Cardiac muscle cell (in vitro differentiated cells and primary cell): Measurements from ENCODE around the gene THSD7A. TPM values are rescaled to one million over a fixed set of nuclear protein-coding genes. Genes with fewer than 3 reads are reported as not detected.

Source experiments
- DNase-seq, 2 donors: peaks; one replicate each; pipeline versions ENCODE4 v3.0.0 to v3.0.0-alpha.2; 2010 to 2017; ENCODE audit warnings: low read depth in 1 of 2, low spot score in 1 of 2
- H3K27ac ChIP-seq: fragments of 200-600 bp; sonication (generic); 2 replicates; pipeline ENCODE4 v1.5.1; 2016
- H3K27me3 ChIP-seq: fragments of 200-600 bp; sonication (generic); 2 replicates; pipeline ENCODE4 v1.6.0; 2016; ENCODE audit warnings: control low read depth
- H3K36me3 ChIP-seq: fragments of 200-600 bp; sonication (generic); 2 replicates; pipeline ENCODE4 v1.5.1; 2016; ENCODE audit warnings: control low read depth
- H3K4me1 ChIP-seq: fragments of 200-600 bp; sonication (generic); 2 replicates; pipeline ENCODE4 v1.8.1; 2017; ENCODE audit warnings: low read depth, mild to moderate bottlenecking, mixed run types
- H3K4me3 ChIP-seq: fragments of 200-600 bp; sonication (generic); 2 replicates; pipeline ENCODE4 v1.5.1; 2016; ENCODE audit warnings: mild to moderate bottlenecking
- H3K9me3 ChIP-seq: fragments of 200-600 bp; sonication (generic); 2 replicates; pipeline ENCODE4 v1.5.1; 2017; ENCODE audit warnings: low read depth, mild to moderate bottlenecking, control low read depth
- polyA plus RNA-seq: library from polyadenylated mRNA; unstranded; fragments of >200 nt; fragmentation: Nextera tagmentation; extraction: Ambion mirVana; gene quantifications from 2 replicates; pipeline ENCODE4 v1.2.1, GENCODE V29; 2016
- total RNA-seq: library from RNA; depleted of rRNA; stranded (reverse); fragments of >200 nt; gene quantifications from 2 replicates; pipeline ENCODE4 v1.2.3, GENCODE V29; 2016
- TF ChIP-seq, protein P1 (sequence below): IDR thresholded peaks from 2 replicates; pipeline ENCODE4 v1.5.1; 2012; ENCODE audit warnings: low read depth, mild to moderate bottlenecking, low read length

Gene THSD7A
- total and polyA plus RNA-seq, 2 experiments from 2014 or later, result 1.5 to 3.7 TPM

DNA sequence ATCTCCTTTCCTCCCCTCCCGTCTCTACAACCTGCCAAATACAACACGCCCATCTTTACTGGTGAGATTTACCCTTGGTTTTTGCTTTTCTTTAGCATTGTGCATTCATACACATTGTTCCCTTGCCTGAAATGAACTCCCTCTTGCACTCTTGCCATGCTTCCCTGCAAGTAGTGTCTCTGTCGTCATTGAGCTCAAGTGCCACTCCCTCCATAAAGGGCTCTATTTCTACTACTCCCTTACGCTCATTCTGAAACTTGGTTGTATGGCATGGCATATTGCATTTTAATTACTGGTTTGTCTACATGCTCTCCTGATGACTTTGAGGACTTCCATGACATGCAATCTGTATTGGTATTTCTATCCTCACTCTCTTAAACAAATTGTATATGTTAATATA is 242.7 kb downstream of the THSD7A start:
- H3K4me1 ChIP-seq, result peaks cover 20% of the 10 kb centered on the region
- TF ChIP-seq, protein P1, sequence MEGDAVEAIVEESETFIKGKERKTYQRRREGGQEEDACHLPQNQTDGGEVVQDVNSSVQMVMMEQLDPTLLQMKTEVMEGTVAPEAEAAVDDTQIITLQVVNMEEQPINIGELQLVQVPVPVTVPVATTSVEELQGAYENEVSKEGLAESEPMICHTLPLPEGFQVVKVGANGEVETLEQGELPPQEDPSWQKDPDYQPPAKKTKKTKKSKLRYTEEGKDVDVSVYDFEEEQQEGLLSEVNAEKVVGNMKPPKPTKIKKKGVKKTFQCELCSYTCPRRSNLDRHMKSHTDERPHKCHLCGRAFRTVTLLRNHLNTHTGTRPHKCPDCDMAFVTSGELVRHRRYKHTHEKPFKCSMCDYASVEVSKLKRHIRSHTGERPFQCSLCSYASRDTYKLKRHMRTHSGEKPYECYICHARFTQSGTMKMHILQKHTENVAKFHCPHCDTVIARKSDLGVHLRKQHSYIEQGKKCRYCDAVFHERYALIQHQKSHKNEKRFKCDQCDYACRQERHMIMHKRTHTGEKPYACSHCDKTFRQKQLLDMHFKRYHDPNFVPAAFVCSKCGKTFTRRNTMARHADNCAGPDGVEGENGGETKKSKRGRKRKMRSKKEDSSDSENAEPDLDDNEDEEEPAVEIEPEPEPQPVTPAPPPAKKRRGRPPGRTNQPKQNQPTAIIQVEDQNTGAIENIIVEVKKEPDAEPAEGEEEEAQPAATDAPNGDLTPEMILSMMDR, result no peak
- H3K36me3 ChIP-seq, result no peaks in the 10 kb centered on the region
- no peak for DNase-seq
- no peak overlapping the region for H3K27ac ChIP-seq
- no peaks in the 10 kb centered on the region for H3K9me3 ChIP-seq
- H3K27me3 ChIP-seq, result no peaks in the 10 kb centered on the region
- no peak overlapping the region for H3K4me3 ChIP-seq

DNA sequence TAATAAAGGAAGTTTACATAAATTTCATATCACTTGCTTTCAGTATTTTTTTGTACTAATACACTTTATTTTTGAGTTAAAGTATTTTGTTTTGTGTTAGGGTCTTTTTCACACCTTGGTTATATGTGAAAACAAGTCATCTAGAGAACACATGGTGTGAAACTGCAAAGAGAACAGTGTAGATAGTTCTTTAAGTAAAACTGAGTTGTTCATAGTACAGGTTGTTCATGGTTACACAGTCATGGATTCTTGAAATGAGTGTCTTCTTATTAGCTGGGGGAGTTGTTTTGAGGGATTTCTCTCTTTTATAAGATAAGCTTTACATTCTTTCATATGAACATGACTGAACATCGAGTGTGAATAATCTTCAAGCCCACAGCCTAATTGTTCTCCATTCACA is 244.2 kb downstream of the THSD7A start:
- Histone ChIP-seq H3K9me3 (no peaks in the 10 kb centered on the region), H3K27me3 (no peaks in the 10 kb centered on the region), H3K4me3 (no peak overlapping the region), H3K27ac (peak overlapping the region; percentile 35), H3K4me1 (peaks cover 26% of the 10 kb centered on the region), H3K36me3 (no peaks in the 10 kb centered on the region)
- DNase-seq, result no peak
- TF ChIP-seq, protein P1, result no peak

DNA sequence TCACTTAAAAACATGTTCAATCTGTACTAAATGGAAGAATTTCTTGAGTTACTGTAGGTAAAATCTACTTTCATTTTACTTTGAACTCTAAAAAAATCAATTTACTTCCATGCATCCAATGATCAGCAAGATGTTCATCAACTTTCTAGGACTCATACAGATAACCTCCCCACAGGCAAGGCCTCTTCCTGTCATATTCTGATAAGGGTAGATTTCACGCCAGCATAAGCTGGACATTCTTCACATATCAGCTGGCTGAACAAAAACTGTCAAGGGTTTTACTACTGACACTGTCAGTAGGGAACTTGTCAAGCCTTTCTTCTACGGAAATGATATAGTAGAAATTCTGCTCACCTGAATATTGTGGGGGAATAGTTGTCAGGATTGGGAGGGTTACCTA is 244.9 kb downstream of the THSD7A start:
- no peaks in the 10 kb centered on the region for H3K9me3 ChIP-seq
- H3K4me3 ChIP-seq, result no peak overlapping the region
- H3K27ac ChIP-seq, result peak overlapping the region; percentile 35
- H3K27me3 ChIP-seq, result no peaks in the 10 kb centered on the region
- DNase-seq, result no peak
- H3K4me1 ChIP-seq, result peaks cover 26% of the 10 kb centered on the region
- H3K36me3 ChIP-seq, result no peaks in the 10 kb centered on the region
- TF ChIP-seq, protein P1, result no peak

DNA sequence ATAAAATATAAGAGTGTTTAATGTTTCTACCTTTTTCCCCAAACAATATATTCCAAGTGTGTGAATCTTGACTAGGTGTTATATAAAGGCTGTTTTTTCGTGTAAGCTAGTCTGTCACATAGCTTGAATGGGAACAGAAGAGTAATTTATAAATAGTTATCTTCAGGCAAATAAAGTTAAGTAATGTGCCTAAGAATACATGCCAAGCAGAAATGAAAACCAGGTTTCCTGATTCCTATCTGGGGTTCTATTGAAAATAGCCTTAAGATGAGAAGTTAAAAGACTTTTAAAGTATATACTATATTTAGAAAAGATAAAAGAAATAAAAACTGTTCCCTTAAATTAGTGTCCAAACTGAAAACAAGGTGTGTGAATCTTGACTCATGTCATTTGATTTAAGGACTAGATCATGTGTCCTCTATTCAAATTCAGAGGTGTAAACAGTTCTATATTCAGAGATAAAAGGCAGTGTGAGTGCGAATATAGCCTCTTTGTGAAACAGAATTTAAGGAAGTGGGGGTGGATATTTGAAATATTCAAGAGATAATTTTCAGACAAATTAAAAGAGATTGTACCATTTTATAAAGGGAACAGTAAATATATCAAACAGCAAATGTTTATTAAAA is 247.5 kb downstream of the THSD7A start:
- Histone ChIP-seq H3K9me3 (no peaks in the 10 kb centered on the region), H3K36me3 (no peaks in the 10 kb centered on the region), H3K4me1 (peaks cover 26% of the 10 kb centered on the region), H3K4me3 (no peak overlapping the region), H3K27me3 (no peaks in the 10 kb centered on the region), H3K27ac (peak overlapping the region; percentile 45)
- no peak for DNase-seq
- TF ChIP-seq, protein P1, result no peak

DNA sequence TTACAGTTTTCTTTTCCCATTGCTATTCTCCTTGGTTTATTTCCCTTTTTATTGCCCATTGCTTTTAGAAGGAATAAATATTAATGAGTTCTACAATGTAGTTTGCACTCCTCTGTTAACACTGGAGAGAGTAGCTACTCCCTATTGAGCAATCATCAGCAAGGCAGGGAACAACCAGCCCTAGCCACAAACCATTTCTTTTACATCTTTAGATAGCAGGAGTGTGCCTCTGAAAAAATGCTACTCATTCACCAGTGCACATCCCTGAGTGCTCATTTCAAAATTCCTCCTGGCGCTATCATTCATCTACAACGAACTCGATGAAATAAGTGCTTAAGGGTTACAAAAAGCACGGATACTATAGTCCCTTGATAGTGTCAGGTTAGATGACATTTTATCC is 252.9 kb downstream of the THSD7A start:
- no peaks in the 10 kb centered on the region for H3K27me3 ChIP-seq
- no peaks in the 10 kb centered on the region for H3K36me3 ChIP-seq
- TF ChIP-seq, protein P1, result no peak
- DNase-seq, result peak in 1 of 2 donors; percentile 11
- H3K27ac ChIP-seq, result no peak overlapping the region
- H3K4me1 ChIP-seq, result peaks cover 5% of the 10 kb centered on the region
- H3K9me3 ChIP-seq, result no peaks in the 10 kb centered on the region
- H3K4me3 ChIP-seq, result no peak overlapping the region
